ENCODE results near the gene WBP1L.
A peak's percentile ranks its signal among the peaks of the same experiment; 100 is the strongest.

- TF ChIP-seq EZH2 (IDR thresholded peaks at IDR 0.05; ENCODE audit: borderline replicate concordance, insufficient read depth, low read length, poor library complexity, severe bottlenecking) (no peak), CTCF (IDR thresholded peaks at IDR 0.05; ENCODE audit: poor library complexity, severe bottlenecking) (peak; percentile 34), RAD21 (conservative IDR thresholded peaks at IDR 0.05) (peak; percentile 25)
Measured at GRCh38 chr10:102714621-102715455, 28.9 kb upstream of the WBP1L start, which contains the start of gene SFXN2.
